ENCODE results near the gene PORCN.

DNA sequence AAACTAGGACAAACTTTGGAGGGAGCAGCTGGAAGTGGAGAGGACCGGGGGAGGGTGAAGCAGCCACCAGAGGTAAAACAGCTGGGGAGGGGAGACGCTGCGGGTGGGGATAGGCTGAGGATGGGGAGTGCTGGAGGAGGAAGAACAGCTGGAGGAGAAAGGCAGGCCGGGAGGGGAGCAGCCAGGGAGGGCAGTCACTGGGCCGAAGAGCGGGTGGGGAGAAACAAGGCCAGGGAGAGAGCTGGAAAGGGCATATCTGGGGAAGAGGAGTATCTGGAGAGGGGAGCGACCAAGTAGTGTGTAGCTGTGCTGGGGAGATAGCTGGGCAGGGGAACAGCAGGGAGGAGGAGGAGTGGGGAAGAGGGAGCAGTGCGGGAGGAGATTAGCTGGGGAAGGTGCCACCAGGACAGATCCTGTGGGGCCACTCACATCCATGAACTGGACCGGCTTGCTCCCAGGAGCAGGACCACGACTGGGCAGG, 41.5 kb upstream of the PORCN start:
- TF ChIP-seq EZH2 (IDR thresholded peaks at IDR 0.05; ENCODE audit: borderline replicate concordance, low read length): no peak
- TF ChIP-seq, protein P1, sequence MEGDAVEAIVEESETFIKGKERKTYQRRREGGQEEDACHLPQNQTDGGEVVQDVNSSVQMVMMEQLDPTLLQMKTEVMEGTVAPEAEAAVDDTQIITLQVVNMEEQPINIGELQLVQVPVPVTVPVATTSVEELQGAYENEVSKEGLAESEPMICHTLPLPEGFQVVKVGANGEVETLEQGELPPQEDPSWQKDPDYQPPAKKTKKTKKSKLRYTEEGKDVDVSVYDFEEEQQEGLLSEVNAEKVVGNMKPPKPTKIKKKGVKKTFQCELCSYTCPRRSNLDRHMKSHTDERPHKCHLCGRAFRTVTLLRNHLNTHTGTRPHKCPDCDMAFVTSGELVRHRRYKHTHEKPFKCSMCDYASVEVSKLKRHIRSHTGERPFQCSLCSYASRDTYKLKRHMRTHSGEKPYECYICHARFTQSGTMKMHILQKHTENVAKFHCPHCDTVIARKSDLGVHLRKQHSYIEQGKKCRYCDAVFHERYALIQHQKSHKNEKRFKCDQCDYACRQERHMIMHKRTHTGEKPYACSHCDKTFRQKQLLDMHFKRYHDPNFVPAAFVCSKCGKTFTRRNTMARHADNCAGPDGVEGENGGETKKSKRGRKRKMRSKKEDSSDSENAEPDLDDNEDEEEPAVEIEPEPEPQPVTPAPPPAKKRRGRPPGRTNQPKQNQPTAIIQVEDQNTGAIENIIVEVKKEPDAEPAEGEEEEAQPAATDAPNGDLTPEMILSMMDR (conservative IDR thresholded peaks at IDR 0.05 in 1 of 2, IDR thresholded peaks at IDR 0.05 in 1 of 2; ENCODE audit: extremely low read depth in 1 of 2, insufficient read depth in 1 of 2, low read depth in 1 of 2, low read length in 2 of 2): no peak

All from mammary epithelial cell (primary cell).